Endodermal cell (in vitro differentiated cells): Measurements from ENCODE around the gene ZBTB42. TPM values are rescaled to one million over a fixed set of nuclear protein-coding genes. Genes with fewer than 3 reads are reported as not detected.

Experiments used
- DNase-seq: peaks from one replicate; pipeline ENCODE4 v3.0.0-alpha.2; 2017
- H3K27ac ChIP-seq: 2 replicates; pipeline ENCODE4 v1.5.1; 2013; ENCODE audit warnings: mild to moderate bottlenecking, low read depth, low read length, moderate library complexity
- H3K27me3 ChIP-seq: 2 replicates; pipeline ENCODE4 v1.6.1; 2013; ENCODE audit warnings: mild to moderate bottlenecking, low read length, moderate library complexity; ENCODE audit not compliant: insufficient read depth, control insufficient read depth, poor library complexity, severe bottlenecking
- H3K36me3 ChIP-seq: 2 replicates; pipeline ENCODE4 v1.7.0; 2013; ENCODE audit warnings: mild to moderate bottlenecking, low read length, moderate library complexity; ENCODE audit not compliant: control insufficient read depth, insufficient read depth
- H3K4me1 ChIP-seq: one replicate; pipeline ENCODE4 v1.7.0; 2013; ENCODE audit warnings: low read length; ENCODE audit not compliant: control insufficient read depth, insufficient read depth
- H3K4me3 ChIP-seq: 2 replicates; pipeline ENCODE4 v1.5.1; 2013; ENCODE audit warnings: mild to moderate bottlenecking, low read length, moderate library complexity
- H3K9ac ChIP-seq: 2 replicates; pipeline ENCODE4 v1.6.1; 2013; ENCODE audit warnings: mild to moderate bottlenecking, low read length, moderate library complexity; ENCODE audit not compliant: poor library complexity, severe bottlenecking; ENCODE audit errors: extremely low read depth
- H3K9me3 ChIP-seq: 2 replicates; pipeline ENCODE4 v1.6.1; 2013; ENCODE audit warnings: mild to moderate bottlenecking, low read length, moderate library complexity; ENCODE audit not compliant: control insufficient read depth
- H3K27ac Mint-ChIP-seq: 2 replicates; pipeline ENCODE4 v1.8.0; 2020; ENCODE audit warnings: mixed read lengths
- H3K27me3 Mint-ChIP-seq: 2 replicates; pipeline ENCODE4 v1.8.0; 2021; ENCODE audit warnings: mild to moderate bottlenecking, mixed read lengths; ENCODE audit not compliant: insufficient read depth
- H3K36me3 Mint-ChIP-seq: 2 replicates; pipeline ENCODE4 v1.8.0; 2020; ENCODE audit warnings: low read depth, mixed read lengths
- H3K4me1 Mint-ChIP-seq: 2 replicates; pipeline ENCODE4 v1.8.0; 2020; ENCODE audit warnings: mixed read lengths
- H3K4me3 Mint-ChIP-seq: 2 replicates; pipeline ENCODE4 v1.8.0; 2020; ENCODE audit warnings: mild to moderate bottlenecking, moderate library complexity, mixed read lengths
- H3K9me3 Mint-ChIP-seq: 2 replicates; pipeline ENCODE4 v1.8.0; 2020; ENCODE audit warnings: mild to moderate bottlenecking, mixed read lengths
- WGBS, 2 experiments: methylation state at CpG; one replicate each; pipeline versions ENCODE4 v1.1.5 to v1.1.7; 2013; ENCODE audit warnings: missing lambda C conversion rate in 2 of 2, mixed read lengths in 1 of 2; ENCODE audit not compliant: insufficient coverage in 1 of 2, insufficient read length in 1 of 2; 5-methylcytosine and 5-hydroxymethylcytosine counted together
- total RNA-seq, 2 donors: library from RNA; stranded (reverse); fragmentation: NEBNext Ultra II Directional in 1 of 2; extraction: Animal tissue kit (Norgen Biotek cat#: 25700) in 1 of 2; gene quantifications; 2 replicates in 1 of 2; 3 replicates in 1 of 2; pipeline ENCODE4 v1.2.1, GENCODE V29; 2021
- TF ChIP-seq, protein P1 (sequence below): fragments of 200-600 bp; sonication (generic); conservative IDR thresholded peaks from 2 replicates; pipeline ENCODE4 v1.5.0; 2021; ENCODE audit warnings: antibody characterized with exemption, mild to moderate bottlenecking

ZBTB42 gene
- total RNA-seq, 2 donors from 2014 or later, result 7.7 to 8.4 TPM

DNA sequence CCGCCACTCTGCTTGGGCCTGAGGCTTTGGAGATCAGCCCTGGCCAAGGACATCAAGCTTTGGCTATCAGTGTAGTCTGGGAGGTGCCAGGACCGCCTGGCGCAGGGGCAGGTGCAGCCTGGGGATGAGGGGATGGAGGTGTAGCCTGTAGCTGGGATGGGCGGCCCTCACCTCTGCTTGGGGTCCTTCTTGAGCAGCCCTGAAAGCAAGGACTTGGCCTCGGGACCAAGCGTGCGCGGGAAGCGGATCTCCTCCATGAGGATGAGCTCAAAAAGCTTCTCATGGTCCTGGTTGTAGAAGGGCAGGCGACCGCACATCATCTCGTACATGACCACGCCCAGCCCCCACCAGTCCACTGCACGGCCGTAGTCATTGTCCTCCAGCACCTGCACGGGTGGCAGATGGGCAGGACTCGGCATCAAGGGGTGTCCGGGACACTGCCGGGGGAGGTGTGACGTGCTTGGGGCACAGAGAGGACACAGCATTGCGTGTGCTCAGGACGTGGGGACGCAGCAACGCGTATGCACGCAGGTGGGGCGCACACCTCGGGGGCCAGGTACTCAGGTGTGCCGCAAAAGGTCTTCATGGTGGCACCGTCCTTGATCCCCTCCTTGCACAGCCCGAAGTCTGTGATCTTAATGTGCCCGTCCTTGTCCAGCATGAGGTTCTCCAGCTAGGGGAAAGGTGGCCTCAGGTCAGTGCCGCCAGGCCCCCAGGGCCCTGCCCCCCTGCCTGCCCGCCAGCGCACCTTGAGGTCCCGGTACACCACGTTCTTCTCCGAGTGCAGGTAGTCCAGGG lies 28.0 kb upstream of the ZBTB42 start:
- Mint-ChIP-seq H3K27ac (no peak overlapping the region), H3K4me3 (no peak overlapping the region), H3K27me3 (no peaks in the 10 kb centered on the region), H3K36me3 (peaks cover 58% of the 10 kb centered on the region), H3K9me3 (peaks cover 13% of the 10 kb centered on the region), H3K4me1 (peaks cover 3% of the 10 kb centered on the region)
- TF ChIP-seq, protein P1, sequence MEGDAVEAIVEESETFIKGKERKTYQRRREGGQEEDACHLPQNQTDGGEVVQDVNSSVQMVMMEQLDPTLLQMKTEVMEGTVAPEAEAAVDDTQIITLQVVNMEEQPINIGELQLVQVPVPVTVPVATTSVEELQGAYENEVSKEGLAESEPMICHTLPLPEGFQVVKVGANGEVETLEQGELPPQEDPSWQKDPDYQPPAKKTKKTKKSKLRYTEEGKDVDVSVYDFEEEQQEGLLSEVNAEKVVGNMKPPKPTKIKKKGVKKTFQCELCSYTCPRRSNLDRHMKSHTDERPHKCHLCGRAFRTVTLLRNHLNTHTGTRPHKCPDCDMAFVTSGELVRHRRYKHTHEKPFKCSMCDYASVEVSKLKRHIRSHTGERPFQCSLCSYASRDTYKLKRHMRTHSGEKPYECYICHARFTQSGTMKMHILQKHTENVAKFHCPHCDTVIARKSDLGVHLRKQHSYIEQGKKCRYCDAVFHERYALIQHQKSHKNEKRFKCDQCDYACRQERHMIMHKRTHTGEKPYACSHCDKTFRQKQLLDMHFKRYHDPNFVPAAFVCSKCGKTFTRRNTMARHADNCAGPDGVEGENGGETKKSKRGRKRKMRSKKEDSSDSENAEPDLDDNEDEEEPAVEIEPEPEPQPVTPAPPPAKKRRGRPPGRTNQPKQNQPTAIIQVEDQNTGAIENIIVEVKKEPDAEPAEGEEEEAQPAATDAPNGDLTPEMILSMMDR, result no peak
- Histone ChIP-seq H3K36me3 (peaks cover 61% of the 10 kb centered on the region), H3K4me3 (no peak overlapping the region), H3K27ac (no peak overlapping the region), H3K9me3 (peaks cover 6% of the 10 kb centered on the region), H3K27me3 (no peaks in the 10 kb centered on the region), H3K4me1 (no peaks in the 10 kb centered on the region), H3K9ac (no peak overlapping the region)
- 97 to 98% methylated on average over 35 to 38 of the region's 38 CpGs for WGBS, 2 experiments
- DNase-seq, result no peak

DNA sequence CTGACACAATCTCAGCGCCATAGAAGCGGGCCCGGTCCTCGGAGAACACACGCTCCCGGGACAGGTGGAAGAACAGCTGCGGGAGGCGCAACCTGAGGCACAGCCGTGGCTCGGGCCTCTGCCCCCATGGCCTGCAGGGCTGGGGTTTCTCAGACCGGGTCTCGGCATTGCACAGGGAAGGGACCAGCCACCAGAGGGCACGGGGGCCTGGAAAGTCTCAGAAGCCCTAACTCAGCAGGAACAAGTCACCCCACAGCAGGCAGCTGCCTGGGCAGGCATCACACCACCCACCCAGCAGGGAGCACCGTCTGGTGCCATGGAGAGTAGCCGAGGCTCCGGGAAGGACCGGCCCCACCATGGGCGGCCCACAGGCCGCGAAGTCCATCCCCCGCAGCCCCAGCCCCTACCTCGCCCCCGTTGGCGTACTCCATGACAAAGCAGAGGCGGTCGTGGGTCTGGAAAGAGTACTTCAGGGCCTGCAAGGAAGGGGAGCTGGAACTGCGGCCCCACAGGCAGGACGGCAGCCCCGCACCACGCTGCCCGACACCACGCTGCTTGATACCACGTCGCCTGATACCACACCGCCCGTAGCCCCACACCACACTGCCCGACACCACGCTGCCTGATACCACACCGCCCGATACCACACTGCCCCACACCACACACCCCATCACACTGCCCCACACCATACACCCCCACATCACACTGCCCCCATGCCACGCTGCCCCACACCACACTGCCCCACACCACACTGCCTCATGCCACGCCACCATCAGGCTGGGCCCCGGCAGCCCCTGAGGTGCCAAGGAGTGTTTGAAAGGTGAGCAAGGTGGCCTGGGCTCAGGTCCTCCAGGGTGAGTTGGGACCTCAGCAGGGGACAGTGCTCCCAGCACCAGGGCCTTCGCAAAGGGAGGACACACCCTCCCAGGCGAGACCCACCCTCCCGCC lies 27.1 kb upstream of the ZBTB42 start:
- Histone ChIP-seq H3K36me3 (peaks cover 61% of the 10 kb centered on the region), H3K27ac (no peak overlapping the region), H3K4me1 (no peaks in the 10 kb centered on the region), H3K4me3 (no peak overlapping the region), H3K27me3 (no peaks in the 10 kb centered on the region), H3K9ac (no peak overlapping the region), H3K9me3 (peaks cover 6% of the 10 kb centered on the region)
- WGBS, 2 experiments, result 93 to 94% methylated on average over 21 to 42 of the region's 46 CpGs
- Mint-ChIP-seq H3K4me3 (no peak overlapping the region), H3K36me3 (peaks cover 58% of the 10 kb centered on the region), H3K27me3 (no peaks in the 10 kb centered on the region), H3K9me3 (peaks cover 13% of the 10 kb centered on the region), H3K4me1 (peaks cover 3% of the 10 kb centered on the region), H3K27ac (no peak overlapping the region)
- TF ChIP-seq, protein P1, result peak; percentile 38
- DNase-seq, result no peak

DNA sequence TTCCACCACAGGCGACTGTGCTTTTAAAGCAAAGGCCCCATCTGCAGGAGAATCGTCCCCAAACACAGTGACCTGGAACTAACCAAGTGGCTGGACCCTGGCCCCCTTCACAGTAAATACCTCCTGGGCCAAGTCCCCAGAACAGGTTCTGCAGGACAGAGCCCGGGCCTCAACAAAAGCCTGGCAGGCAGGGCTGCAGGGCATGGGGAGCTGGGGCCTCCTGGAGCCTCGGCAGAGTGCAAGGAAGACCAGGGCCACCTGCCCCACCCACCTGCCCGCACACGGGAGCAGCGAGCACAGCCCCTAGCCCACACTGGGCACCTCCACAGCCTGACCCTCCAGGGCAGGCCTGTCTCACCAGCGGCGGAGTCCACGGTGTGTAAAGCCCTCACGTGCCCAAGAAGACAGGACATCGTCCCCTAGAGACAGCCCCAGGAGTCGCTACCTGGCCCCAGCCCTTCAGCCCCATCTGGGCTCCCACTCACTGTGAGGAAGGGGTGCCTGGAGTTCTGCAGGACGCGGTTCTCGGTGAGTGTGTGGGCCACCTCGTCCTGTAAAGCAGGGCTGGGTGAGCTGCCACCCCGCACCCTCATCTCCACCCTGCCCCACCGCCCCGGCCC lies 26.3 kb upstream of the ZBTB42 start:
- H3K9me3 ChIP-seq, result peaks cover 6% of the 10 kb centered on the region
- Mint-ChIP-seq H3K4me3 (no peak overlapping the region), H3K27ac (no peak overlapping the region), H3K4me1 (no peaks in the 10 kb centered on the region), H3K9me3 (peaks cover 13% of the 10 kb centered on the region), H3K27me3 (no peaks in the 10 kb centered on the region), H3K36me3 (peaks cover 58% of the 10 kb centered on the region)
- H3K4me1 ChIP-seq, result no peaks in the 10 kb centered on the region
- H3K4me3 ChIP-seq, result no peak overlapping the region
- no peak overlapping the region for H3K9ac ChIP-seq
- no peak for DNase-seq
- peaks cover 60% of the 10 kb centered on the region for H3K36me3 ChIP-seq
- WGBS, 2 experiments, result 92 to 98% methylated on average over 6 to 20 of the region's 20 CpGs
- no peaks in the 10 kb centered on the region for H3K27me3 ChIP-seq
- H3K27ac ChIP-seq, result no peak overlapping the region
- TF ChIP-seq, protein P1, result no peak
